Mucosa of gallbladder (tissue), 1 donor: Measurements from ENCODE around the gene WDFY4. TPM values are rescaled to one million over a fixed set of nuclear protein-coding genes. Genes with fewer than 3 reads are reported as not detected.

Experiments
- DNase-seq: peaks from one replicate; pipeline ENCODE4 v3.0.0-alpha.2; 2020; ENCODE audit warnings: low spot score
- total RNA-seq: library from RNA; stranded (reverse); gene quantifications from one replicate; pipeline ENCODE4 v1.2.1, GENCODE V29; 2021
- donor health status: DM: no; HTN: no; CAD: no.

WDFY4 gene
- total RNA-seq, 1 donor from 2014 or later = 8.7 TPM

DNA sequence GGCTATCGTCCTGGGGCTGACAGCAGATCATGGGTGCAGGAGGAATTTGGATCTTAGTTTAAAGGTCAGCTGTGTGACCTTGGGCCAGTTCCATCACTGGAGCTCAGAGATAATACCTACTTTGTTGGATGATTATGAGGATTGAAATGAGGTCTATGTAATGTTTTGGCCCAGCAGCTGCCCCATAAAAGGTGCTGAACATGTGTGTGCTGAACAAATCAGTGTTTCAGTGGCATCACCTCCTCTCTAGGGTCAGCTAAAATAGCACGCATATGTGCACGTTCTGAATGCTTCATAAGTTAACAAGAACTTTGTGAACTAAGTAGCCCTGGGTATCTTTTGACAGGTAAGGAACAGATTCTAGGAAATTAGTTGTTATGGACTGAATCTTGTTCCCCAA is 339.8 kb downstream of the WDFY4 start:
- DNase-seq = no peak

- no peak for DNase-seq
Measured at GRCh38 chr10:49025347-49025983, 340.8 kb downstream of the WDFY4 start.

- no peak for DNase-seq
Measured at GRCh38 chr10:49028639-49029038, 344.0 kb downstream of the WDFY4 start.

GRCh38 chr10:49029666-49030065 is 345.0 kb downstream of the WDFY4 start:
- no peak for DNase-seq

Other genes with a start within 250 kb of the WDFY4 start
- gene ARHGAP22, start 79.8 kb upstream of the WDFY4 start, total RNA-seq = 8.8 TPM